HCT116 (cell line): ENCODE results near the gene CADPS. TPM values are rescaled to one million over a fixed set of nuclear protein-coding genes. Genes with fewer than 3 reads are reported as not detected.

ENCODE experiments used
- ATAC-seq: fragments of 200-7000 bp; cut with Tn5 transposase; 2 replicates; pipeline ENCODE4 v1.9.1; 2020; ENCODE audit warnings: mild to moderate bottlenecking, moderate library complexity
- BruUV-seq: library from RNA; stranded (reverse); fragments of 400-500 nt; replicated peaks from 2 replicates; lab custom pipeline; 2021; lab: Mats Ljungman, UMichigan
- CTCF ChIA-PET: fragments of 300-600 bp; sonication (Branson Sonifier 250); formaldehyde crosslinking; loops from one replicate; lab custom pipeline; 2021; ENCODE audit warnings: antibody characterized with exemption; lab: Charles Lee
- POLR2A ChIA-PET: fragments of 300-600, 350-600 bp; sonication (Branson Sonifier 250); formaldehyde crosslinking; loops from one replicate; lab custom pipeline; 2021; ENCODE audit warnings: antibody characterized with exemption; lab: Charles Lee
- RAD21 ChIA-PET, 2 experiments: fragments of 300-600 bp; sonication (Branson Sonifier 250); formaldehyde crosslinking; loops; one replicate each; lab custom pipeline; 2023; ENCODE audit warnings: low total read pairs in 2 of 2; ENCODE audit not compliant: uncharacterized antibody in 2 of 2, unreplicated experiment in 2 of 2, low non-redundant PET in 1 of 2; lab: Charles Lee
- DNase-seq: peaks from one replicate; pipeline ENCODE4 v3.0.0-alpha.2; 2010; ENCODE audit warnings: low read depth, low spot score
- H2AFZ ChIP-seq: fragments of 200-600 bp; shearing (Covaris generic), sonication (generic); 2 replicates; pipeline ENCODE4 v1.6.1; 2017; ENCODE audit warnings: low read depth, mixed run types, mixed read lengths, antibody characterized with exemption, low read length; ENCODE audit not compliant: poor library complexity, severe bottlenecking
- H3K27ac ChIP-seq: 2 replicates; pipeline ENCODE4 v1.5.1; 2012; ENCODE audit warnings: low read depth, low read length
- H3K27me3 ChIP-seq: fragments of 200-600 bp; sonication (generic); 2 replicates; pipeline ENCODE4 v1.6.1; 2016; ENCODE audit warnings: mixed run types, low read length, mixed read lengths; ENCODE audit not compliant: insufficient read depth
- H3K36me3 ChIP-seq, 2 experiments: fragments of 200-500 bp in 1 of 2; fragments of 200-600 bp in 1 of 2; sonication (Bioruptor generic) in 1 of 2; sonication (generic) in 1 of 2; 2 replicates each; pipeline versions ENCODE4 v1.5.1 to v1.6.1; 2014 to 2016; ENCODE audit warnings: low read length in 2 of 2, inconsistent platforms in 1 of 2, mixed read lengths in 1 of 2, mixed run types in 1 of 2; ENCODE audit not compliant: insufficient read depth in 2 of 2, control insufficient read depth in 1 of 2
- H3K4me1 ChIP-seq, 2 experiments: fragments of 200-600 bp in 1 of 2; sonication (generic) in 1 of 2; 2 replicates each; pipeline versions ENCODE4 v1.5.1 to v1.6.1; 2012 to 2017; ENCODE audit warnings: low read length in 2 of 2, inconsistent platforms in 1 of 2, mild to moderate bottlenecking in 1 of 2, mixed read lengths in 1 of 2, mixed run types in 1 of 2, moderate library complexity in 1 of 2; ENCODE audit not compliant: insufficient read depth in 2 of 2, control insufficient read depth in 1 of 2
- H3K4me2 ChIP-seq: fragments of 200-600 bp; sonication (generic); 2 replicates; pipeline ENCODE4 v1.6.1; 2017; ENCODE audit warnings: mixed run types, low read length, mixed read lengths
- H3K4me3 ChIP-seq, 2 experiments: fragments of 200-600 bp in 1 of 2; sonication (generic) in 1 of 2; replicated peaks in 1 of 2; 2 replicates each; pipeline ENCODE4 v1.5.1; 2011 to 2016; ENCODE audit warnings: low read length in 2 of 2, control low read depth in 1 of 2, low read depth in 1 of 2, mild to moderate bottlenecking in 1 of 2, mixed read lengths in 1 of 2, mixed run types in 1 of 2
- H3K79me2 ChIP-seq: fragments of 200-600 bp; sonication (generic); 2 replicates; pipeline ENCODE4 v1.6.1; 2017; ENCODE audit warnings: mild to moderate bottlenecking, mixed run types, low read length, moderate library complexity, mixed read lengths; ENCODE audit not compliant: insufficient read depth
- H3K9ac ChIP-seq: fragments of 200-600 bp; sonication (generic); 2 replicates; pipeline ENCODE4 v1.6.1; 2016; ENCODE audit warnings: low read length, mixed read lengths
- H3K9me2 ChIP-seq: fragments of 200-600 bp; sonication (generic), shearing (Covaris generic); 2 replicates; pipeline ENCODE4 v1.6.1; 2017; ENCODE audit warnings: mixed run types, mild to moderate bottlenecking, moderate library complexity; ENCODE audit not compliant: insufficient read depth
- H3K9me3 ChIP-seq, 2 experiments: fragments of 200-500 bp in 1 of 2; fragments of 200-600 bp in 1 of 2; sonication (Bioruptor generic) in 1 of 2; sonication (generic) in 1 of 2; 2 replicates each; pipeline ENCODE4 v1.6.1; 2014 to 2017; ENCODE audit warnings: low read length in 2 of 2, mixed read lengths in 2 of 2, inconsistent platforms in 1 of 2, low read depth in 1 of 2, mild to moderate bottlenecking in 1 of 2, mixed run types in 1 of 2, moderate library complexity in 1 of 2; ENCODE audit not compliant: control insufficient read depth in 1 of 2, insufficient read depth in 1 of 2
- H4K20me1 ChIP-seq: fragments of 200-600 bp; sonication (generic), shearing (Covaris generic); 2 replicates; pipeline ENCODE4 v1.6.1; 2017; ENCODE audit warnings: mixed run types, mild to moderate bottlenecking, moderate library complexity; ENCODE audit not compliant: insufficient read depth
- ATF3 ChIP-seq: IDR thresholded peaks from 2 replicates; pipeline ENCODE4 v1.6.1; 2012
- CEBPB ChIP-seq: IDR thresholded peaks from 2 replicates; pipeline ENCODE4 v1.6.1; 2012; ENCODE audit warnings: low read depth
- ELF1 ChIP-seq: IDR thresholded peaks from 2 replicates; pipeline ENCODE4 v1.6.1; 2012; ENCODE audit warnings: low read depth, borderline replicate concordance
- EZH2 ChIP-seq: fragments of 200-600 bp; sonication (generic); IDR thresholded peaks from 2 replicates; pipeline ENCODE4 v1.6.1; 2017; ENCODE audit warnings: antibody characterized with exemption, mixed run types
- FOSL1 ChIP-seq: IDR thresholded peaks from 2 replicates; pipeline ENCODE4 v1.6.1; 2012; ENCODE audit warnings: low read depth
- MAX ChIP-seq: IDR thresholded peaks from 2 replicates; pipeline ENCODE4 v1.6.1; 2012
- POLR2AphosphoS5 ChIP-seq: IDR thresholded peaks from 2 replicates; pipeline ENCODE4 v1.6.1; 2011; ENCODE audit warnings: mild to moderate bottlenecking, low read depth, low read length, moderate library complexity
- RAD21 ChIP-seq: IDR thresholded peaks from 2 replicates; pipeline ENCODE4 v1.6.1; 2012; ENCODE audit warnings: low read depth, mild to moderate bottlenecking
- REST ChIP-seq: IDR thresholded peaks from 2 replicates; pipeline ENCODE4 v1.6.1; 2012; ENCODE audit warnings: low read depth
- SIN3A ChIP-seq: IDR thresholded peaks from 2 replicates; pipeline ENCODE4 v1.6.1; 2012; ENCODE audit warnings: low read depth
- SP1 ChIP-seq: IDR thresholded peaks from 2 replicates; pipeline ENCODE4 v1.6.1; 2012; ENCODE audit warnings: low read depth
- TCF7L2 ChIP-seq: IDR thresholded peaks from 2 replicates; pipeline ENCODE4 v1.7.0; 2011; ENCODE audit warnings: borderline replicate concordance, inconsistent platforms; ENCODE audit not compliant: insufficient read depth, insufficient read length; ENCODE audit errors: extremely low read depth
- ZBTB33 ChIP-seq: IDR thresholded peaks from 2 replicates; pipeline ENCODE4 v1.6.1; 2011; ENCODE audit warnings: mild to moderate bottlenecking, low read length, moderate library complexity; ENCODE audit not compliant: insufficient replicate concordance; ENCODE audit errors: extremely low read depth
- intact Hi-C: fragments of 100-400 bp; cut with micrococcal nuclease; formaldehyde crosslinking; loops from 2 replicates; pipeline ENCODE4 v1.10.0; 2022
- total RNA-seq: library from RNA; stranded (reverse); gene quantifications from one replicate; pipeline ENCODE4 v1.2.1, GENCODE V29; 2021; ENCODE audit not compliant: unreplicated experiment

CADPS gene
- total RNA-seq, 1 experiment from 2014 or later, result not detected

DNA sequence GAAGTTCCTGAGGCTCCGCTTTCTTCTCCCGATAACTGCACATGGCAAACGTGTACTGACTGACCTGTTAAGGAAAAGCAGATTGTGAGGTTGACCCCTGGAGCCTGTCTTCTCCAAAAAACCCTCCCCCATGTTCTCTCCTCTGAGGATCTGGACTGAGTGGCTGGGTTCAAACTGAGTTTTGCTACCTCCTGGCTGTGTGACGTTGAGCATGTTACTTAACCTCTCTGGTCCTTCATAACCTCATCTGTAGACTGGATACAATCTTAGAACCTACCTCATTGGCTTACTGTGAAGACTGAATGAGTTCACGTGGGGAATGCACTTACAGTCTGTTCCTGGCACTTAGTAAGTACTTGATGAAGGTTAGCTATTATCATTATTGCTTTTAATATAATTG, 317.8 kb downstream of the CADPS start:
- H3K9ac ChIP-seq, result no peak overlapping the region
- intact Hi-C loops, result no loop called here
- no peak for TF ChIP-seq ELF1
- TF ChIP-seq TCF7L2, result no peak
- no peak for TF ChIP-seq ATF3
- TF ChIP-seq CEBPB, result no peak
- TF ChIP-seq POLR2AphosphoS5, result no peak
- no peak for TF ChIP-seq SIN3A
- no peak for TF ChIP-seq RAD21
- no peak for TF ChIP-seq SP1
- no peak for TF ChIP-seq REST
- no peak for TF ChIP-seq FOSL1
- no peak for TF ChIP-seq EZH2
- no peak for TF ChIP-seq MAX
- TF ChIP-seq ZBTB33, result no peak
- ChIA-PET RAD21 (no interaction called here), CTCF (no interaction called here), POLR2A (no interaction called here)
- no TSS peak for BruUV-seq
- no peaks in the 10 kb centered on the region for H3K9me3 ChIP-seq
- H3K4me3 ChIP-seq, result no peak overlapping the region
- no peaks in the 10 kb centered on the region for H3K9me2 ChIP-seq
- no peaks in the 10 kb centered on the region for H3K79me2 ChIP-seq
- H3K27me3 ChIP-seq, result 0 out of 2 replicates have a peak, but pooled peaks cover 5% of the 10 kb centered on the region
- H3K4me2 ChIP-seq, result no peak overlapping the region
- H3K36me3 ChIP-seq, result no peaks in the 10 kb centered on the region
- no peak overlapping the region for H2AFZ ChIP-seq
- ATAC-seq (no peak), DNase-seq (no peak)
- no peak overlapping the region for H3K27ac ChIP-seq
- no peaks in the 10 kb centered on the region for H4K20me1 ChIP-seq
- no peaks in the 10 kb centered on the region for H3K4me1 ChIP-seq
